ENCODE data around the gene TRIM71. TPM values are rescaled to one million over a fixed set of nuclear protein-coding genes. Genes with fewer than 3 reads are reported as not detected.

TRIM71 gene
- total and polyA plus RNA-seq, 2 of the 13 experiments (the other 11 are each of a cell fraction or from before 2014, with no cell fraction given), result 21.7 to 76.9 TPM

- TF ChIP-seq ZNF432 (CRISPR knock-in tag; IDR thresholded peaks at IDR 0.05; ENCODE audit: borderline replicate concordance) (no peak), ARID4A (CRISPR knock-in tag; IDR thresholded peaks at IDR 0.05; ENCODE audit: borderline replicate concordance) (no peak), CERS6 (CRISPR knock-in tag; IDR thresholded peaks at IDR 0.05) (no peak), FOSL2 (CRISPR knock-in tag; IDR thresholded peaks at IDR 0.05) (no peak), ATF6 (CRISPR knock-in tag; conservative IDR thresholded peaks at IDR 0.05) (no peak), MBD4 (IDR thresholded peaks at IDR 0.05; ENCODE audit: borderline replicate concordance, low read length) (no peak), ZNF615 (CRISPR knock-in tag; IDR thresholded peaks at IDR 0.05; ENCODE audit: borderline replicate concordance) (no peak), ZNF337 (CRISPR knock-in tag; IDR thresholded peaks at IDR 0.05; ENCODE audit: borderline replicate concordance, low read depth) (no peak), ZNF232 (CRISPR knock-in tag; IDR thresholded peaks at IDR 0.05; ENCODE audit: borderline replicate concordance) (0 out of 2 replicates have a peak, but pooled peaks have one; percentile 3), CTCF (CRISPR knock-in tag; IDR thresholded peaks at IDR 0.05) (no peak), ATAD3A (CRISPR knock-in tag; IDR thresholded peaks at IDR 0.05) (no peak), GTF2F1 (IDR thresholded peaks at IDR 0.05; ENCODE audit: low read length) (no peak), ZBTB3 (CRISPR knock-in tag; IDR thresholded peaks at IDR 0.05; ENCODE audit: borderline replicate concordance, low read depth) (no peak), KLF12 (CRISPR knock-in tag; IDR thresholded peaks at IDR 0.05; ENCODE audit: borderline replicate concordance) (no peak), NR2F2 (IDR thresholded peaks at IDR 0.05; ENCODE audit: borderline replicate concordance, low read depth) (peak; percentile 25; the same call in 1 of the 2 replicates), ARID3A (IDR thresholded peaks at IDR 0.05; ENCODE audit: low read depth, low read length) (no peak), MLLT10 (CRISPR knock-in tag; IDR thresholded peaks at IDR 0.05) (no peak; the same call in 1 of the 2 replicates), ZNF879 (CRISPR knock-in tag; IDR thresholded peaks at IDR 0.05) (no peak), ZNF264 (CRISPR knock-in tag; IDR thresholded peaks at IDR 0.05) (no peak)
Measured at GRCh38 chr3:32818970-32819511, 1.2 kb downstream of the TRIM71 start (continued).

Data from HepG2 (cell line).